Mesothelial cell of epicardium (in vitro differentiated cells): ENCODE results near the gene HSF4. TPM values are rescaled to one million over a fixed set of nuclear protein-coding genes. Genes with fewer than 3 reads are reported as not detected.
"Not testable (repeated sequence)": the region's sequence is repeated elsewhere in the genome, so short reads cannot be mapped to it uniquely, and the experiment has no call there.

Experiments
- DNase-seq, 2 experiments: peaks; one replicate each; pipeline ENCODE4 v3.0.0; 2021; ENCODE audit warnings: low spot score in 2 of 2; ENCODE audit not compliant: unreplicated experiment in 2 of 2
- H3K27ac Mint-ChIP-seq: 2 replicates; pipeline ENCODE4 v1.8.0; 2021; ENCODE audit warnings: mixed read lengths
- H3K27me3 Mint-ChIP-seq: 2 replicates; pipeline ENCODE4 v1.8.0; 2021; ENCODE audit warnings: low read depth, mixed read lengths
- H3K36me3 Mint-ChIP-seq: 2 replicates; pipeline ENCODE4 v1.8.0; 2021; ENCODE audit warnings: mixed read lengths
- H3K4me1 Mint-ChIP-seq: 2 replicates; pipeline ENCODE4 v1.8.0; 2021; ENCODE audit warnings: mixed read lengths
- H3K4me3 Mint-ChIP-seq: 2 replicates; pipeline ENCODE4 v1.8.0; 2021; ENCODE audit warnings: mild to moderate bottlenecking, moderate library complexity, mixed read lengths
- H3K9me3 Mint-ChIP-seq: 2 replicates; pipeline ENCODE4 v1.8.0; 2021; ENCODE audit warnings: mixed read lengths
- total RNA-seq: library from RNA; stranded (reverse); gene quantifications from 3 replicates; pipeline ENCODE4 v1.2.1, GENCODE V29; 2021
- TF ChIP-seq, protein P1 (sequence below): fragments of 200-600 bp; sonication (generic); IDR thresholded peaks from one replicate; pipeline ENCODE4 v1.5.0; 2021; ENCODE audit warnings: antibody characterized with exemption; ENCODE audit not compliant: unreplicated experiment

Gene HSF4
- total RNA-seq, 1 donor from 2014 or later = 10.7 TPM

DNA sequence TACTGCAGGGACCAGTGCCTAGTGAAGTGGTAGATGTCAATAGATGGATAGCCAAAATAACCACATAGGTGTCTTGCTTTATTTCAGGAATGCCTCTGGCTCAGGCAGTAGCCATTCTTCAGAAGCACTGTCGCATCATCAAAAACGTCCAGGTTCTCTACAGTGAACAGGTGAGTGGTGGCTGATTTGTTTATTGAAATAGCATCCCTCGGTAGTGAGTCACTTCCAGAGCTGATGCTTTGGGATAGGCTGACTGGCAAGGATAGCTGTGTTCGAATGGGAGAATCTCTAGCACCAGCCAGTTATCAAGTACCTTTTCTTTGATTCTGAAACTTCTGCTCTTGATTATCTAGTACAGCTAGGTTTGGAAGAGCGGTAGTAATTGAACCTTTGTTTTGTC lies 44.5 kb upstream of the HSF4 start:
- H3K4me3 Mint-ChIP-seq = no peak overlapping the region
- H3K4me1 Mint-ChIP-seq = no peaks in the 10 kb centered on the region
- no peaks in the 10 kb centered on the region for H3K9me3 Mint-ChIP-seq
- TF ChIP-seq, protein P1, sequence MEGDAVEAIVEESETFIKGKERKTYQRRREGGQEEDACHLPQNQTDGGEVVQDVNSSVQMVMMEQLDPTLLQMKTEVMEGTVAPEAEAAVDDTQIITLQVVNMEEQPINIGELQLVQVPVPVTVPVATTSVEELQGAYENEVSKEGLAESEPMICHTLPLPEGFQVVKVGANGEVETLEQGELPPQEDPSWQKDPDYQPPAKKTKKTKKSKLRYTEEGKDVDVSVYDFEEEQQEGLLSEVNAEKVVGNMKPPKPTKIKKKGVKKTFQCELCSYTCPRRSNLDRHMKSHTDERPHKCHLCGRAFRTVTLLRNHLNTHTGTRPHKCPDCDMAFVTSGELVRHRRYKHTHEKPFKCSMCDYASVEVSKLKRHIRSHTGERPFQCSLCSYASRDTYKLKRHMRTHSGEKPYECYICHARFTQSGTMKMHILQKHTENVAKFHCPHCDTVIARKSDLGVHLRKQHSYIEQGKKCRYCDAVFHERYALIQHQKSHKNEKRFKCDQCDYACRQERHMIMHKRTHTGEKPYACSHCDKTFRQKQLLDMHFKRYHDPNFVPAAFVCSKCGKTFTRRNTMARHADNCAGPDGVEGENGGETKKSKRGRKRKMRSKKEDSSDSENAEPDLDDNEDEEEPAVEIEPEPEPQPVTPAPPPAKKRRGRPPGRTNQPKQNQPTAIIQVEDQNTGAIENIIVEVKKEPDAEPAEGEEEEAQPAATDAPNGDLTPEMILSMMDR = no peak
- no peaks in the 10 kb centered on the region for H3K27me3 Mint-ChIP-seq
- DNase-seq = no peak
- H3K36me3 Mint-ChIP-seq = peaks cover 9% of the 10 kb centered on the region
- no peak overlapping the region for H3K27ac Mint-ChIP-seq

DNA sequence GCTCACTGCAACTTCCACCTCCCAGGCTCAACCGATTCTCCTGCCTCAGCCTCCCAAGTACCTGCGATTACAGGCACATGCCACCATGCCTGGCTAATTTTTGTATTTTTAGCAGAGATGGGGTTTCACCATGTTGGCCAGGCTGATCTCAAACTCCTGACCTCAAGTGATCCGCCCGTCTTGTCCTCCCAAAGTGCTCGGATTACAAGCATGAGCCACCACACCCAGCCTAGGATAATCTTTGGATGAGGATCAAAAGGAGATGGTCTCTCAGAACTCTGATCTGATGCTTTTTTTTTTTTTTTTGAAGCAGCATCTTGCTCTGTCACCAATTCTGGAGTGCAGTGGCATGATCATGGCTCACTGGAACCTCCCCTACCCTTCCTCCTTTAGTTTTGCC lies 41.7 kb upstream of the HSF4 start:
- H3K4me3 Mint-ChIP-seq, H3K27me3 Mint-ChIP-seq, H3K9me3 Mint-ChIP-seq, DNase-seq, H3K4me1 Mint-ChIP-seq, H3K27ac Mint-ChIP-seq: not testable (repeated sequence)
- H3K36me3 Mint-ChIP-seq = peaks cover 17% of the 10 kb centered on the region

DNA sequence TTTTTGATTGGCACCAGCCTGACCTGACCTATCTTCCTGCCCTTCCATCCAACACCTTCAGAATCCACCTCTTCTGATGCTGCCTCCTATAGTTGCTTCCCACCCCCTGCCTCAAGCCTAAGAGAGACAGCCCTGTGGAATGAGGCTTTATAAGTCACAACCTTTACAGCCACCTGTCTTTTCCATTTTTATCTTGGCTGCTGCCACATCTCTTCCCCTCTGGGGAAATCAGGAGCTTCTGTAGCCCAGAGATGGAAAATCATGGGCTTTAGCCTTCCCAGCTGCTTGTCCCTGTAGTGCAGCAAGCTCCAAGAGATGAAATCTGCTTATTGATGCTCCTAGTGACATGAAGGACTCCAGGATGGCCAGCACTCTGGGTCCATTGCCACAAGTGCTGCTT lies 36.1 kb upstream of the HSF4 start:
- TF ChIP-seq, protein P1 = no peak

GRCh38 chr16:67128887-67129286 lies 35.7 kb upstream of the HSF4 start:
- no peak overlapping the region for H3K4me3 Mint-ChIP-seq
- no peak overlapping the region for H3K27ac Mint-ChIP-seq
- H3K27me3 Mint-ChIP-seq = no peaks in the 10 kb centered on the region
- H3K4me1 Mint-ChIP-seq = no peaks in the 10 kb centered on the region
- no peaks in the 10 kb centered on the region for H3K9me3 Mint-ChIP-seq
- DNase-seq = no peak
- TF ChIP-seq, protein P1 = no peak
- peaks cover 25% of the 10 kb centered on the region for H3K36me3 Mint-ChIP-seq

More for the DNA sequence above, 36.1 kb upstream of the HSF4 start:
- Mint-ChIP-seq H3K4me1 (no peaks in the 10 kb centered on the region), H3K36me3 (peaks cover 29% of the 10 kb centered on the region), H3K9me3 (no peaks in the 10 kb centered on the region), H3K27me3 (no peaks in the 10 kb centered on the region), H3K27ac (no peak overlapping the region), H3K4me3 (no peak overlapping the region)
- DNase-seq = no peak

DNA sequence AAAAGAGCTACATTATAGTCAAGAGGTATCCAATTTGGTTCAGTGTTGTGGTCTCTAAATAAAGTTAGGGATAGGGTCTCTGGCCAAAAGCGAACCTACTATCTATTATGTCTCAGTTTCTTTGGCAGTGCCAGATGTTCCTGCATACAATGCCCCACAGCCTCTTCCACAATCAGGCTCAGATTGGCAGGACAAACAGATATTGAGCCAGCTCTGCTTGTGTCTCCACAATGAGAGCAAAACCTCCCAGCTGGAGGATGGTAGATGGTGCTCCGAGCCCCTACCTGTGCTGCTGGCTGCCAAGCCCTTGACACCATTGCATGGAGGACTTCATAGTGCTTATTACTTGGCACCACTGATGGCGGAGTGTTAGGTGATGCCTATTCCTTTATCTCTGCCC lies 35.1 kb upstream of the HSF4 start:
- DNase-seq = no peak
- H3K9me3 Mint-ChIP-seq = no peaks in the 10 kb centered on the region
- TF ChIP-seq, protein P1 = no peak
- no peaks in the 10 kb centered on the region for H3K27me3 Mint-ChIP-seq
- peaks cover 28% of the 10 kb centered on the region for H3K36me3 Mint-ChIP-seq
- H3K27ac Mint-ChIP-seq = no peak overlapping the region
- no peaks in the 10 kb centered on the region for H3K4me1 Mint-ChIP-seq
- no peak overlapping the region for H3K4me3 Mint-ChIP-seq

- no peak for DNase-seq
- no peaks in the 10 kb centered on the region for H3K9me3 Mint-ChIP-seq
- no peak overlapping the region for H3K4me3 Mint-ChIP-seq
- H3K27me3 Mint-ChIP-seq = no peaks in the 10 kb centered on the region
- TF ChIP-seq, protein P1 = no peak
- H3K36me3 Mint-ChIP-seq = peaks cover 38% of the 10 kb centered on the region
- no peaks in the 10 kb centered on the region for H3K4me1 Mint-ChIP-seq
- no peak overlapping the region for H3K27ac Mint-ChIP-seq
Observed at GRCh38 chr16:67137605-67138004, 26.9 kb upstream of the HSF4 start.
